ENCODE results near the gene SLC38A11. TPM values are rescaled to one million over a fixed set of nuclear protein-coding genes. Genes with fewer than 3 reads are reported as not detected.
"Not testable (repeated sequence)": the region's sequence is repeated elsewhere in the genome, so short reads cannot be mapped to it uniquely, and the experiment has no call there.

Gene SLC38A11
- total RNA-seq, 1 experiment from 2014 or later: not detected

DNA sequence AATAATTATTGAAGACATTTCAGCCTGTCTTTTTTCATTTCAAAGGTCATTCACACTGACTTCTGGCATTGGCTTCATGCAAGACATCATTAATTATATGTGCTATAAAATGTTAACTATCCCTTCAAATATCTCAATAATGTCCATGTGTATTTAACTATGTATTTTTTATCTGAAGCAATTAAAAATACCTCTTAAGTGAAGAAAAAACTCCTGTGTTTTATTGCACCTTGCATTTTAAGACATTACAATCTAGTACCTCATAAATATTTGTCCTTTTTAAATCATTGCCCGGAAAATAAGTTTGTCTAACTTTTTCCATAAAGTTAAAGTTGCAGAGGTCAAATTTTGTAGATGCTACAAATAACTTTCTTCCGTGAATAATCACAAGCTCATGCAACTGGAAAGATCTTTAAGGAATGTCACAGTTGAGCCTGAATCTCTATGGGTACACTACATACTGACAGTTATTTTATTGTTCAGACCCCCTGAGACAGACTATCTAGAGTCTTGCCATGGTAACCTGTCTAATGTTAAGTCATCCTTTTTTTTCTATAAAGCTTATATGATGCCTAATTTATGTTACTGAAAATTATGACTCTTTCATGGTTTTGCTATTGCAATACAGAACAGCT lies 75.3 kb downstream of the SLC38A11 start:
- no peak for DNase-seq (ENCODE audit: low read depth)

DNA sequence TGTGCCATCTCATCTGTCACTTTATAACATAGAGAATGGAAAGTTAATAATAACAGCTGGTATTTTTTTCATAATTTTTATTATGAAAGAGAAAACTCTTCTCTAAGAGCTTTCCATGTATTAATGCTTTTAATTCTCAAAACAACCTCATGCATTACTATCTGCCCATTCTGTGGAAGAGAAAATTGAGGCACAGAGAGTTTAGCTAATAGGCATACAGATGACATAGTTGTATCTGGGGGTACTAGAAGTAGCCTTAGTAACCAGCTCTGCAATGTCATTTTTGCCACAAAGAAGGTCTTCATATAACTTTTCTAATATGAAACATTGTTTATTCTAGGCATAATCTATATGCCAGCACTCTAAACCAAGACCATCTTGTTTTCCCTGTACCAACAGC lies 77.4 kb downstream of the SLC38A11 start:
- no peak for DNase-seq (ENCODE audit: low read depth)

DNA sequence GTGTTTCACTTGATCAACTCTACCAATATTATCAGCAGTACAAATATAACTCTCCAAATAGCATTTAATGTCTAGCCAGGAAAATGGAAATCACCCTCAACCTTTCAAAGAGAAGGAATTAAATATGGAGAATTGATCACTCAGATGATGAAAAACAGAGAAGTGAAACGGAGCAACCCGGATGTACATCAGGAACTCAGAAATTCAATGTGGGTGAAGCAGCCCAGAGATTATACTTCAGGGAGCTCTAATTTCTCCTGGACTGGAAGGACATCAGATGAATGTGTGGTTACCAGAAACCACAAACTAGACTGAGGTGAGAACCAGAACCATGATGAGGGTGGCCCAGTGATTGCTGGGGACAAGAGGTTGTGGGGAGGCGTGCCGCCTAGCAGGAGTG lies 78.2 kb downstream of the SLC38A11 start:
- no peak for DNase-seq (ENCODE audit: low read depth)

DNA sequence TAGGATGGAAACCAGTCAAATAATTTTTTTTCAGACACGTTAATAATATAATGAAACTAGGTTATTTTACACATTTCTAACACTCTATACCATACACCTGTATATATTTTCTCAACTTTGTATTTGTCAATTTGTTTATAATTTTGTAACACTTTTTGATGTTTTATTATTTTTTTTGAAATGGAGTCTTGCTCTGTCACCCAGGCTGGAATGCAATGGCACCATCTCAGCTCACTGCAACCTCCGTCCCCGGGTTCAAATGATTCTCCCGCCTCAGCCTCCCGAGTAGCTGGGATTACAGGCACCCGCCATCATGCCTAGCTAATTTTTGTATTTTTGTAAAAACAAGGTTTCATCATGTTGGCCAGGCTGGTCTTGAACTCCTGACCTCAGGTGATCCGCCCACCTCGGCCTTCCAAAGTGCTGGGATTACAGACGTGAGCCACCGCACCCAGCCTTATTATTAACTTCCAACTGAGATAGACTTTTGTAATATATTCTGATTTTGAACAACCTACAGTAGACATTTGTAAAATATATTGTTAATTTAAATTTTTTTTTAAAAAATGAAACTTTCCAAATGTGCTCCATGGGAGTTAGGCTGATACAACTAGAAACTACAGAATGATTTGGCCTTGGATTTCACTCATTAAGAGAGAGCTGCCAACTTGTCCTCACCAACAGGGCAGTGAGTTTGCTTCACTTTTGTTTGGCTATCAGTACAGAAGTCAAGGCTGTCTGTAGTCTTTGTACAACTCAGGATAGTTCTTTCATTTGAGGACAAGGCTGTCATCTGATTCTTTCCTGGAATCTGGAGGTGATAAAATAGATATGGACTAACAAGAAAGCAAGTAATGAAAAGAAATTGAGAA lies 79.8 kb downstream of the SLC38A11 start:
- DNase-seq (ENCODE audit: low read depth): no peak

DNA sequence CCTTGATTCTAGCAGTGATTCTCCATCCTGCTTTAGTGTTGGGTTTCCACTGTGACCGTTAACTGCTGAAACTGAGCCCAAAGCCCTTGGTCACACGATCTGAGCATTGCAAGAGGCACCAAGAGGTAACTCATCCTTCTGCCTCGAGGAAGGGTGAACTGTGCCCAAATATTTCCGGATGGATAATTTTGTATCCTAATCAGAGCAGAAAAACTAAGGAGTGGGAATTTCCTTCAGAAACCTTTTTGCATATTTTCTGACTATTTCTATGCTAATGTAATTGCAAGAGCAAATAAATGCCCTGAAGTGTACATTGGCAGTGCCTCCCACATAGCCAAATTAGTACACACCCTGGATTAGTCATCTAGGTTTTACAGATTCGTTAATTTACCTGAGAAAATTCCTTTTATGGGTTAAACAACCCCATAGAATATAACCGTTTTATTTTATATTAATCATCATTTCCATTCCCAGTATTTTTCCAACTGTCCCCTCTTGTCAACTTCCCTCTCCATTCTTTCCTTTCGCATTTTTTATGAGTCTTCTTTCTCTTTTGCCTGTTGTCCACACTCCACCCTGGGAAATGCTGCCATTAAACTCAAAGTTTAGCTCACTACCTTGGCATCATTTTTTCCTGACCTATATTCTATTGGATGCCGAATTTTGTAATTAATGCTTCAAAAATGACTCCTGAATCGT lies 82.0 kb downstream of the SLC38A11 start:
- DNase-seq (ENCODE audit: low read depth): no peak

DNA sequence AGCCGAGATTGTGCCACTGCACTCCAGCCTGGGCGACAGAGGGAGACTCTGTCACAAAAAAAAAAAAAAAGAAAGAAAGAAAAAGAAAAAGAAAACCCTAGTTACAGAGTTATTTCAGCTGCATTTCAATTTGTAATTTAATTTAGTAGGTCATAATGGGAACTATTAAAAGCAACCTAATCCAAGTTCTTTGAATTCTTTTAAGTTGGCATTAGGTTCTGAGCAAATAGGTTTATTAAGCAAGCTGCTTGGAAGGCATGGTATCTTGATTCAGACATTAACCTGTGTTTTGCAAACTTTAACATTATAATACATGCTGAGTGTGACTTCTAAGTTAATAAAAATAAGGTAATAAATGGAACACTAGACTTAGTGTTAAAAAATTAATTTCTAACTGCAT lies 83.9 kb downstream of the SLC38A11 start:
- DNase-seq (ENCODE audit: low read depth): no peak

DNA sequence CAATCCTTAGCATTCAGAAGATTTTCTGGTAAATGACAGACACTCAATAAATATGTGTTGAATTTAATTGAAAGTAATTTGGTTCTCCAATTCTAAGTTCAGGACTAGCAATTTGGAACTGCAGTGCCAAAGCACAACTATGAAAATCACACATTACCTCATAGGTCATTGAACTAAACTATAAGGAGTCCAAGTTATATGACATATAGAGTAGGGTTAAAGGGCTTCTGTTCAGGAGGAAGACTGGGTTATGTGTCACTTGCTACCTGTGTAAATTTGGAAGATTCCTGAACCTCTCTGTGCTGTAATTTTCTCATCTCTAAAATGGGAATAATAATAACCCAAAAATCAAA lies 85.9 kb downstream of the SLC38A11 start:
- DNase-seq (ENCODE audit: low read depth): no peak

DNA sequence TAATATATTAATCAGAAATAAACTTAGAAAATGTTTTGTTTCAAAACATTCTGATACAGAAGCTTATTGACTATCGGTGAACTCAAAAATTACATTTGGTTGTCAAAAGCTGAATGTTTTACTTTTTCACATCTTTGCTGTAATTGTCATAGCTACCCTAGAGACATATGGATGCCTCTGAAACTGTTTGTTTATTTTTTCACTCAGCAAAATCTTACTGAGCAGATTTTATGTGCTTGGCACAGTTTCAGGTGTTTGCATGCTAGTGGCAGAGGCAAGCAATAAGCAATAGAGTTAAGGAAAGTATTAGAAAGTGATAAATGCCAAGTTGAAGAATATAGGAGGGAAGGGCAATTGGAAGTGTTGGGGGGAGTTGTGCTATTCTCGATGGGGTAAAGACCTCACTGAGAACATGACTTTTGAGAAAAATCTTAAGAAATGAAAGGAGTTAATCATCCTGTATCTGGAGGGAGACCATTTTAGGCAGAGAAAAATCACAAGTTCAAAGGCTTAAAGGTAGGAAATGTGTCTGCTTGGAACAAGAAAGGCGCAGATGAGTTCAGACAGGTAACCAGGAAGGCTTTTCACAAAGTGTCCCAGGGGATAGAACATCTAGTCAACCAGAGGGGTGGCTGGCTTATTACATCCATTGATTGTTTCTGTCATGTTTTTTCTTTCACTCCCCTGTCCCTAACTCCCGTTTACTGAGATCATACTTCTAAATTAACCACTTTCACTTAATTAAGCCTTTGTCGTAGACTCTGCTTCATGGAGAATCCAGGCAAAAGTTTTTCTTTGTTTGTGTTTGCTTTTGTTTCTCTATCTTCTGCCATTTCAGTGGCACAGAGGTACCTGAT lies 86.5 kb downstream of the SLC38A11 start:
- DNase-seq (ENCODE audit: low read depth): no peak

DNA sequence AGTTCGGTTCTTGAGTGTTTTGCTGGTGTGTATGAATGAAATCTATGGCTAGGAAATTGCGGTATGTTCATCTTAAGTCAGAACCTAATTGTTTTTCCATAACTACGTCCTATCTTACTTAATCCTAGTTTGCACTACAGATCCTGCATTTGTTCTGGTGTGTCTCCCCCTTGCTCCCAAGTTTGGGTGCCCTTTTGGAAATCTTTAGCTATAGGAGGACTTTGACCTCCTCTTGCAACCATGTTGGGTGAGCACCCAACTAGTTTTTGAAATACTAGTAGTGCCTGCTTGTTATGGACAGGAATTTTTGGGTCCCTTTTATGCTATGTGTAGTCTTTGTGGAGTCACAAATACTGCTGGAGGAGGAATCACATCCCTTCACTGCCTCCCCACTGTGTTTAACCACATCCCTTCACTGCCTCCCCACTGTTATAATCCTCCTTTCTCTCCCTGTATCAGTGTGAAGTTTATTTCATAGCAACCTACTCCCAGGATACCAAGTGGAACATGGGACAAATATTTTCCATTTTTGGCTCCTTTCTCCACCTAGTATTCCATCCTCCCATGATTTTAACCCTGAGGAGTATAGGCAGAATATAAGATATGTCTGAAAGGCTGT lies 87.4 kb downstream of the SLC38A11 start:
- DNase-seq (ENCODE audit: low read depth): no peak

DNA sequence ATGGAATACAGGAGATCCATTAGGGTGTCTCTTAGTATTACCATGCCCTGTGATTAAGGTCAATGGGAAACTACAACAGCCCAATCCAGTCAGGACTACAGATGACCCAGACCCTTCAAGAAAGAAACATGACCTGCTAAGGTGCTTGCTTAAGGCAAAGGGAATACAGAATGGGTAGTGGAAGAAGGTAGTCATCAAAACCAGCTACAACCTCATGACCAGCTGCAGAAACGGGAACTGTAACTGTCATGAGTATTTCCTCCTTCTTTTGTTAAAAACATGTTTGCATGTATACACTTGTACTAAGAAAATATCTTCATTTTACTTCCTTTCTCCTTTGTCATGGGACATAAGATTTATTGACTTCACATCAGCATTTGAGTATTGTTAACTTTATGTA lies 88.9 kb downstream of the SLC38A11 start:
- DNase-seq (ENCODE audit: low read depth): not testable (repeated sequence)

DNA sequence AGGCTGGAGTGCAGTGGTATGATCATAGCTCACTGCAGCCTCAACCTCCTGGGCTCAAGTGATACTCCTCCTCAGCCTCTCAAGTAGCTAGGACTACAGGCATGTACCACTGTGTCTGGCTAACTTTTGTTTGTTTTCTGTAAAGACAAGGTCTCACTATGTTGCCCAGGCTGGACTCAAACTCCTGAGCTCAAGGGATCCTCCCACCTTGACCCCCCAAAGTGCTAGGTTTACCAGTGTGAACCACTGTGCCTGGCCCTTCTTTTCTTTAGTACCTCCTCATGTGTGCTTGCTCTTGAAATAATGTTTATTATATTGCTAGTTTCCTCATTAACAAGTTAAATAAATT lies 94.7 kb downstream of the SLC38A11 start:
- DNase-seq (ENCODE audit: low read depth): no peak

DNA sequence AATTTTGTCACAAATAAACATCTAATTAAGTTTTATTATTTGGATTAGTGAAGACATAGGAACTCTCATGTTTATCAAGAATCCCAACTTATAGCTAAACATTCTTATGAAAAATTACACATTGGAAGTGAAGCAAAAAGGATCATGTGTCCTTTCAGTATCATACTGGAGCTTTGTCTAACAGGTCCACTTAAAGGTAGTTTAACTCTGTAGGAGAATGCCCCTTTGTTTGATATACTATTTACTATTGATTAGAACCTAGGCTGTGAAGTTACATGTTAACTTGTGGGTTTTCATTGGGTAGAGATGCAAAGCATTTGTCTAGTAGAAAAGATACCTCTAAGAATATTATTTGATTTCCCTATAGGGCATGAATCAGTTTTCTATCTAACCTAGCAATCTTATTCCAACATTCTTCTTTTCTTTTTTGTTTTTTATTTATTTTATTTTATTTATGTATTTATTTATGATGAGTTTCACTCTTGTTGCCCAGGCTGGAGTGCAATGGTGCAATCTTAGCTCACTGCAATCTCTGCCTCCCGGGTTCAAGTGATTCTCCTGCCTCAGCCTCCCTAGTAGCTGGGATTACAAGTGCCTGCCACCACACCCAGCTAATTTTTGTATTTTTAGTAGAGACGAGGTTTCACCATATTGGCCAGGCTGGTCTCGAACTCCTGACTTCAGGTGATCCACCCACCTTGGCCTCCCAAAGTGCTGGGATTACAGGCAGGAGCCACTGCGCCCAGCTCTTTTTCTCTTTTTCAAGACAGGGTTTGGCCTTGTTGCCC lies 95.2 kb downstream of the SLC38A11 start:
- DNase-seq (ENCODE audit: low read depth): not testable (repeated sequence)

DNA sequence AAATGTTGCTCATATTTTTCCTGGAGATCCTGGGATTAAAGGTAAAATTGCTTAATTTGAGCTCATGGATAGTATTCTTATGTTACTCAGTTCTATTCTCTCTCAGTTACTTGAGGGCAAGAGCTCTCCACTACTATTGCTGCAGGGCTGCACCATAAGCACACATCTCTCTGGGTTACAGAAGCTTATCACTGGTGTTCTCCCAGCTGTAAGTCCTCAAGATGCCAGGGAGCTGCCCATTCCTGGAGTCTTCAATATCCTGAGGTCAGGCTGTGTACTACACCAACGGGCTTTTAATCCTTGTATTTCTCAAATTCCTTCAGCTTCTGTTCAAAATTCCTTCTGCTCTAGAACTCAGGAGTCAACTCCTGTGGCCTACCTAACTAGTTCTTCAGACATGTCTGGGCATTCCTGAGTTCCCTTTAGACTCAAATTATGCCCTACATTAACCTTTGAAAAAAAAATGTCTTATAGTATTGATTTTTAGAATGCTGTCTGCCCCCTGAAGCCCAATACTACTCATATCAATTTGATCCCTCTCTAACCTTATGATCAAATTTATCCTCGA lies 96.0 kb downstream of the SLC38A11 start:
- no peak for DNase-seq (ENCODE audit: low read depth)

DNA sequence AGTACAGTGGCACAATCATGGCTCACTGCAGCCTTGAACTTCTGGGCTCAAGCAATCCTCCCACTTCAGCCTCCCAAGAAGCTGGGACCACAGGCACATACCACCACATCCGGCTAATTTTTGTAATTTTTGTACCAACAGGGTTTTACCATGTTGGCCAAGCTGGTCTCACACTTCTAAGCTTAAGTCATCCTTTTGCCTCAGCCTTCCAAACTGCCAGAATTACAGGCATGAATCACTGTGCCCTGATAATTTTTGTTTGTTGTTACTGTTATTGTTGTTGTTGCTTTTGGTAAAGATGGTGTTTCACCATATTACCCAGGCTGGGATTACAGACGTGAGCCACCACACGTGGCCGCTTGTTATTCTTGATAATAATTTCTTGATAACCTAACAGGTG lies 103.2 kb downstream of the SLC38A11 start:
- DNase-seq (ENCODE audit: low read depth): no peak

DNA sequence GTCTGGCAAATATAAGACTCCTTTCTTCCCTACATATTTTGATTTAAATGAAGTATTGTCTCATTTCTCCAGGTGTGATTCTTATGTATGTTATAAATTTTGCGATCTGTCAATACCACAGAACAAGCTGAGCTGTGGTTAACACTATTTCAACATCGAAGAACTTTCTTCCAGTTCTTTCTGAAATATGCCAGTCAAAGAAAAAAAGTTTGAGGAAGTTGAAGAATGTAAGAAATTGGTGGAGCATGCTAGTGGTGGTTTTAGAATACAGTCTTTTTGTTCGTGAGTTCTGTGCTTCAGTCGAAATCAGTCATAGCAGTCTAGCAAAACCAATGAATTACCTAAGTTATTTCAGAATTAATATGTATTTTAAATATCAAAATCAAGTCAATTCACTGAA lies 105.1 kb downstream of the SLC38A11 start:
- DNase-seq (ENCODE audit: low read depth): no peak

DNA sequence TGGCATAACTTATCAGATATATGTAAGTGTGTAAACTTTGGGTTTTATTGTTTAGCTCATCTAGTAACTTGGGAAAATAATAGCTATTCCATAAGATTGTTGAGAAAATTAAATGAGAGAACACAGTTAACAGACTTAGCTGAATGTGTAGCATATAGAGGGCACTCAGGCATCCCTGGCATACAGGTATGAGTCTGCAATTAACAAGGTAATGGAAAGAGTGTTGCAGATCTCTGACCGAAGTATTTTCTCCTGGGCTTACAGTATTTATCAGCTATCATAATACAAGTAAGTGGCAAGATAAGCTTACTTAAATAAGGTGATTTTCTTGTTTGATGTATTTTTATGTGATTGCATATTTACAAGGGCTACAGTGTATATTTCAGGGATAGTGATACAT lies 105.8 kb downstream of the SLC38A11 start:
- DNase-seq (ENCODE audit: low read depth): no peak

DNA sequence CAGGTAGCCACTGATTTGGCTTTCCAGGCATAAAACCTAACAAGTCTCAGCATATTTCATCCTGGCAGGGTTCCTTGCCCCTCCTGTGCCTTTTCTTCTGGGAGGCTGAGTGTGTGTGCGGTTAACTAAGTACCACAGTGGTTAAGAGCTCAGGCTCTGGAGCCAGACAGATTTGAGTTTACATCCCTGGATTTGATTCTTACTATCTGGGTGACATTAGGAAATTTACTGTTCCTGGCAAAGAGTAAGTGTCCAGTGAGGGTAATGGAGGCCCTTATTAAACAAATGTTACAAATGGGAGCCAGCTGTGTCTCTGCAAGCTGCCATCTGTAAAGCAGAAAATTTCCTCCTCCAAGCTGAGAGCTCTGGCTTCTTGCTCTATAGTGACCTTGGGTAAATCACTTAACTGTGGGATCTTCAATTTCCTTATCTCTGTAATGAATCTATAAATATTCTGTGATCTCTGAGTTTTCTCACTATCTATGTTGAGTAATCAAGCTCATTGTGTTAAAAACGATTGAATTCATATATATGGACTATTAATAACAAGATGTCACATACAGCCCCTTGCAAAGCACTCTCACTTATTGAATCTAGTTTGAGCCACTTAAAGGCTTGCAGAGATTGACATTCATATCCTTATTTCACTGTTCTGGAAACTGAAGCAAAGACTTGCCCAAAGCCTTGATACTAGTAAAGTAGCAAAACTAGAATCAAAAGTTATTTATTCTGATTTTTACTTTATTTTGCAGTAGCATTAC lies 107.2 kb downstream of the SLC38A11 start:
- no peak for DNase-seq (ENCODE audit: low read depth)

DNA sequence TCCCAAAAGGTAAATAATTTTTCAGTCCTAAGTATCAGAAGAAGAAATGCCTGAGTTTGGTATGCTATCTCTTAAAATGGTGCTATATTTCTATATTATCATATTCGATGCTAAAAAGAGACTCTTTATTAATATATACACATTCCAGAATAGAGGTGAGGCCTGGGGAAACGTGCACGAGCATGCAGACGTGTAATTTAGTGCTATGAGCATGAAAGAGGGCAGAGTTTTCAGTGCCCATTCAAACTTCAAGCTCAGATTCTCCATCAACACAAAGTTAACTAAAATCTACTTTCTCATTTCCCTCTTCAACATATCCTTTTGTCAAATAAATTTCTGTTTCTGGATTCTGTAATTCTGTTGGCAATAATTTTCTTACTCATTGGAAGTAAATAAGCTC lies 108.0 kb downstream of the SLC38A11 start:
- DNase-seq (ENCODE audit: low read depth): no peak

DNA sequence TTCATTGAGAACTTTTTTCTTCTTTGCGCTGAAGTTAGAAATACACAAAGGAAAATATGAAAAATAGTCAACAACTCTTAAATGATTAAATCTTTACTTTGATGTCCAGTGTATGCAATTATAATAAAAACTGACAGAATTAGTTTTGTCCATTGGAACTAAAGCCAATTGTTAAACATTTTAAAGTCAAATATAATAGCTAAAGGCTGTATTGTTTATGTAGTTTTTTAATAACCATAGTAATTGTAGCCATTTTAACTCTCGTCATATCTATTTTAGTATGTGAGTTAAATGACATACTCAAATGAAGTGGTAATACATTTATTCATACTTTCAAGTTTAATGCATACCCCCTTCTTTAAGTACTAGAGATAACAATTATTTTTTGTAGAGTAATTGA lies 109.0 kb downstream of the SLC38A11 start:
- DNase-seq (ENCODE audit: low read depth): no peak

Data from Daoy (cell line).